HG03571 (cell line): Measurements from ENCODE around the gene TMEM151A.

Experiments used
- ATAC-seq: cut with Tn5 transposase; IDR thresholded peaks from one replicate; pipeline ENCODE4 v1.9.1; 2021; ENCODE audit not compliant: unreplicated experiment

Gene TMEM151A

DNA sequence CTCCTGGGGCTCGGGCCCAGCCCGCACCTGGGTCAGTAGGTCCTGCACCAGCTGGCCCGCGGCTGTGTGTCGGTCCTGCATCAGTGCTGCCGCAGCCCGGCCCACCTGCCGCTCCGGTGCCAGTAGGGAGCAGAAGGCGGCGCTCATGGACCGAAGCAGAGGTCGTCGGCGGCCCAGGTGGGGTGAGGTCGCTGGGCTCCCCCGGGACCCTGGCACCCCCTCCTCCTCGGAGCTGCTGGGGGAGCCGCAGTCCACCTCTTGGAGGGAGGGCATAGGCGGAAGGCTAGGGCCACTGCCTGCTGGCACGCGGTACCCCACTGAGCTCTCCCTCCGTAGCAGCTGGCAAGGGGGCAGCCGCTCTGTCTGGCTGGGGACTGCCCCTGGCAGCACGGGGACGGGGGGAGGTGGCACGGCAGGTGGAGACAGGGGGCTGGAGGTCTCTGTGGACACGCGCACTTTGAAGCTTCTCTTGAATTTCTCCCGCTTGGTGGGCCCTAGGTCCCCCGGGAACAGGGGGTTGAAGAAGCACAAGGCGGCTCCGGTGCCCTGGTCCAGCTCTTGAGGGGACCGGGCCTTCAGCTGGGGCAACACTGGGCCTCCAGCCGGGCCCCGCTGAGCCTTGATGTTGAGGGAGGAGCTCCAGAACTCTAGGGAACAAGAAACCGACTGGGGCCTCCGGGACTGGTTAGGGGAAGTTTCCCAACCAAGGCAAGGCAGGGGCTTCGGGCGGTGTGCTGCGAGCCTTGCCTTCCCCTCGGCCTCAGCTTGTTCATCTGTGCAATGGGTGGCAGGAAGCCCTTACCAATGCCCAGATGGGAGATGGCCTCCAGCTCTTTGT, 43.1 kb downstream of the TMEM151A start:
- no peak for ATAC-seq

DNA sequence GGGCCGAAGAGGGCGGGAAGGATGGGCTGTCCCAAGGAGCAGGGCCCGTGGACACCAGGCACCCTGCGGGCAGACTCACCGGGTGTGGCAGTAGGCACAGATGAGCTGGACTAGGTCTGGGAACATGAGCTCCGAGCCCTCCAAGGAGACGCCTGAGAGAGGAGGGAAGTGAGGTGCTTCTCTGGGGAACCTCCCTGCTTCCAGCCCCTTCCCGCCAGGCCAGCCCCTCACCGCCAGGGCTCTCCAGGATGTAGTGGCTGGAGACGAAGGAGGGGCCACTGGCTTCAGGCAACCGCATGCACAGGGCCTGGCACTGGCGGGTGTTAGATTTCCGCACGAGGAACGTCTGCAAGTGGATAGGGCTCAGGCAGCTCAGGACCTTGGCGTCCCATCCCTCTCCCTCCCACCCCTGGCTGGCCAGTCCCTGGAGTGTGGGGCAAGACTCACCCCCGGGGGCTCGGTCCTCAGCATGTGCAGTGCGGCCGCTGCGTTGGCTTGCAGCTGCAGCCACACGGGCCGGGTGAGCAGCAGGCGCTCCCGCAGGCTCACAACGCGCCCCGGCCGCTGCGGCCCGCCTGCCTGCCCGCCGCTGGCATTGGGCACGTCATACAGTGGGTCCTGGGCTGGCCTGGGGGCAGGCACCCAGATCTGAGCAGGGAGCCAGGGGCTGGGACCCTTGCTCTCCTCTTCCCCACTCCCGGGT, 44.0 kb downstream of the TMEM151A start:
- ATAC-seq, result no peak

DNA sequence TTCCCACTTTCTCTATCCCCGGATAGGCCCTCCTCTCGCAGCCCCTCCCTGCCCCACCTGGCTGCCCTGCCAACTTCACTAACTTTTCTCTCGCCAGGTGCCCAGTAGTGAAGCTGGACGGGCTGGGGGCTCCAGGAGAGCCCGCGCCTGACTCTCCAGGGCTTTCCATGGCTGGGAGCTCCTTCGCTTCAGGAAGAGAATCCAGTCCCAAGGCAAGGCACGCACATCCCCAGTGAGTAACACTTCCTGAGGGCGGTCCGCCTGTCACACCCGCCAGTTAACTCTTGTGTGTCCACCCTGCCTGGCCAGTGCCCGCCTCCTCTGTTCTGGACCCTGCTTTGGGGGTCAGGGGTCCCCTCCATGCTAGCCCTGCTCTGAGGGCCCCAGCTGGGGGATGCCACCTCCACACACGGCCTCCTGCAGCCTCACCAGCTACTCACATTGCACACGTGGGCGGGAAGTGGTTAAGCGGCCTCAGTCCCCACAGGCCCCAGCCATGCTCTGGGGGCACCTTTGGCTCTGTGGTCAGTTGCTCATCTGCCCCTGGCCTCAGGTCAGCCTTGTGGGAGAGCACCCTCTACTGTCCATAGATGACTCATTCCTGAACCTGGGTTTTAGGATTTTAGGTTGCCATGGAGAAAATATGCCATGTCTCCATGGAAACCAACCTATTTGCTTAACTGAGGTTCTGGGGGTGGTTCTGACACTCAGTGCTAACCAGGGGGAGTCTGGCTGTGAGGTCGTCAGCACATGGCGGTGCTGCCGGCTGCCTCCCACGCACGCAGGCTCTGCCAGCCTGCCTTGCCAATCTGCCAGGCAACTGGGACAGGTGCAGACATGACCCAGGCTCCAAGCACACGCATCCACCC, 44.8 kb downstream of the TMEM151A start, which contains the start of gene RIN1:
Gene RIN1 (minus strand): TSS at position 201 of the 869 bp plus-strand sequence. CDS start 32 bp downstream, at position 169.
- ATAC-seq, result no peak

DNA sequence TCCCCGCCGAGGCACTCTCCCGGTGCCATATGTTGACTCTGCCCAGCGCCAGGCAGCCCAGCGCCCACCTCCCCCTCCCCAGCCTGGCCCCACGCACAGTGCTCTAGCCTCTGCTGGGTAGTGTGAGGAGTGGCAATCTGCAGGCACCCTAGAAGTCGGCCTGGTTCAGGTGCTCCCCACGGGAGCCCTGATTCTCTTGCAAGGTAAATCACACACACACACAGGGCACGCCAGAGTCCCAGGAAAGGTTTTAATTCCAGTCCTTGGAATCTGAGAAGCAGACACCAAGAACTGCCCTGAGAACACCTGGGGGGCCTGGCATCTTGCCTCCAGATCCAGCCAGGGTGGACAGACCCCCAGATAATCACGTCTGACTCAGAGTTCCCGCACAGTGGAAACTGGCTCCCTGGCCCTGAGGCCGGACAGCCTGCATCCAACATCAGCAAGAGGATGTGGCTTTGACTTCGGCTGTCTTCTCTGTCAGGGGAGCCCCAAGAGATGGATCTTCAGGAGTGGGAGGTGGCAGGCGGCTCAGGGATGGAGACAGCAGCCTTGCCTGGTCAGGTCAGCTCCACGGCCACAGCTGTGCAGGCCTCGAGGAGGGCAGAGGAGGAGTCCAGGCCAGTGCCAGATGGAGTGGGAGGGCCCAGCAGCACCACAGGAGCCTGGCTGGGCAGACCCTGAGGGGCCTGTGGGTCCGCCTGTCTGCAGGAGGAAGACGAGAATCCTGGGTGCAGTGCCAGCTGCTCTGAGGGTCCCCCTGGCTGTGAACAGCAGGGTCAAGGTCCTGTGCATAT, 45.6 kb downstream of the TMEM151A start:
- ATAC-seq, result no peak

DNA sequence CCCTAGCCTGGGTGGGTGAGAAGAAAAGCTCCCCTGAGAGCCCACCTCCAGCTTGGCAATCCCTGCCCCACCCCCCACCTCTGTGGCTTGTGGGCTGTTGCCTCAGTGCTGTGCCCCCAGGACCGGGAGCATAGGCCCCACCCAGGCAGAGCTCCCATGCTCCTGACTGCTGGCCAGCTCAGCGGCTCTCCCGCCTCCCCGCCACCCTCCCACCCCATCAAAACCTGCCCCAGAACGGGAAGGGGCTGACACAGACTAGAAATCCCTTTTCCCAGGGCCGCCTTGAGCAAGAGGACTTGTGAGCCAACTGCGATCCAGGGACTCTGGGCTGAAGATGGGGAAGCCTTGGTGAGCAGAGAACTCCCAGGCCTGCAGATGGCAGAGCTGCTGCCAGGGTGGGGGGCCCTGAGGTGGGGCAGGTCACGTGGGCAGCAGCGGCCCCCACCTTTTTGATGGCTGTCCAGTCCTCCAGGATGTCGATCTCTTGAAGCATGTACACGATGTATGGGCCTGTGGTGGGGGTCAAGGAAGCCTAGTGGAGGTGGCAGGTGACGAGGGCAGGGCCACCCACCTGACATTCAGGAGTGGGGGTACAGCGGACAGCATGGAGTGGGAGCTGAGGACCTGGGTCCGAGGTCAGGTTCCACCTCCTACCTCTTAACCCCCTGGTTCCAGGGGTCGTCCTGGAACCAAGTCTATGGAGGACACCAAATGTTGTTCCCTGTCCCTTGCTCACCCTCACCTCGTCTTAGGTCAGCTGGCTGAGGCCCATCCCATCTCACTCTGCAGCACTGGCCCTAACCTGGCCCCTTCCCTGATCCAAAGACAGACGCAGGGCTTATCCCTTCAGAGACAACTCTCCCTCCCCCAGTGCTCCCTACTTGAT, 46.8 kb downstream of the TMEM151A start:
- ATAC-seq, result no peak

DNA sequence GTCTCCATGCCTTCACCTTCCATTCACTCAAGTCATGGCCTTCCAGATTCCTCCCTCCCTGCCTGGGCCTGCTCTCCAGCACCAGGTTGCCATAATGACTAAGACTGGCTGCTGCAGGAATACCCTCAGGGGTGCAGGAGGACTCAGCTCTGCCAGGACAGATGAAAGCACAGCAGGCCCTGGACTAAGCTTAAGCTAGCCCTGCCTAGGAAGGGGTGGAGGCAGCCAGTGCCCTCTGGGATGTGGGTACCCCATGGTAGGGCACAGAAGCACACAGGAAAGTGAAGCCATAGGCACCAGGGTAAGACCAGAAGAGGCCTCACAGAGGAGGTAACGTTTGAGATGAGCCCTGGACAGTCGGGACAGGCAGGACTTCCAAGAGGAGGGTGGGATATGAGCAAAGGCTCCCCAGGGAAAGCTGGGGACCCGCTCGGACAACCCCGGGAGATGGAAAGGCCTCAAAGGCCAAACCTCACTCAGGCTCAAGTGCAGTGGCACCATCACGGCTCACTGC, 47.5 kb downstream of the TMEM151A start:
- no peak for ATAC-seq

DNA sequence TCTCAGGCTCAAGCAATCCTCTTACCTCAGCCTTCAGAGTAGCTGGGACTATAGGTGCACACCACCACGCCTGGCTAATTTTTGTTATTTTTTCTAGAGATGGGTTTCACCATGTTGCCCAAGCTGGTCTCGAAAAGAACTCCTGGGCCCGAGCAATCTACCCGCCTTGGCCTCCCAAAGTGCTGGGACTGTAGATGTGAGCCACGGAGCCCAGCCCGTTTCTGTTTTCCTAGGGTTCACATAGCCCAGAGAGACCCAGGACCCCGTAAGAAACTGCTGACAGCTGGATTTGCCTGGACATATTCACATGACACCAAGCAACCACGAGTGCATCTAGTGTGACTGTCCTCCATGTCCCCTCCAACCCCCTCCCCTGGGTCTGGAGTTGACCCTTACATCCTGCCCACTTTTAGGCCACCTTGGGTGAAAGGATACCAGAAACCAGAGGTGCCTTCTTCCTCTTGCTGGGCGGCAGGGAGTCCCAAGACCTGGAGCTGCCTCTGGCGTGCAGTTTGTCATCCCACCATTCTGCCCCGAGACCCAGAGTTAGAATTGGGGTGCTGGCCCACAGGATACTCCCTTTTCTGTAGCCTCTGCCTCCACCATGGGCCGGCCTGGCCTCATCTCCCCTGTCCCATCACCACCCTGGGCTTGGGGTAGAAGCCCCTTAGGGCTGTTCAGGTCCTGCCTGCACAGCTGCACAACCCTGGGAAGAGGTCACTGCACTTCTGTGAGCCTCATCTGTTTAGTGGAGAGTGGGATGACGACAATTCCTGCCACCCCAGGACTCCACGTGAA, 48.2 kb downstream of the TMEM151A start:
- ATAC-seq, result no peak

DNA sequence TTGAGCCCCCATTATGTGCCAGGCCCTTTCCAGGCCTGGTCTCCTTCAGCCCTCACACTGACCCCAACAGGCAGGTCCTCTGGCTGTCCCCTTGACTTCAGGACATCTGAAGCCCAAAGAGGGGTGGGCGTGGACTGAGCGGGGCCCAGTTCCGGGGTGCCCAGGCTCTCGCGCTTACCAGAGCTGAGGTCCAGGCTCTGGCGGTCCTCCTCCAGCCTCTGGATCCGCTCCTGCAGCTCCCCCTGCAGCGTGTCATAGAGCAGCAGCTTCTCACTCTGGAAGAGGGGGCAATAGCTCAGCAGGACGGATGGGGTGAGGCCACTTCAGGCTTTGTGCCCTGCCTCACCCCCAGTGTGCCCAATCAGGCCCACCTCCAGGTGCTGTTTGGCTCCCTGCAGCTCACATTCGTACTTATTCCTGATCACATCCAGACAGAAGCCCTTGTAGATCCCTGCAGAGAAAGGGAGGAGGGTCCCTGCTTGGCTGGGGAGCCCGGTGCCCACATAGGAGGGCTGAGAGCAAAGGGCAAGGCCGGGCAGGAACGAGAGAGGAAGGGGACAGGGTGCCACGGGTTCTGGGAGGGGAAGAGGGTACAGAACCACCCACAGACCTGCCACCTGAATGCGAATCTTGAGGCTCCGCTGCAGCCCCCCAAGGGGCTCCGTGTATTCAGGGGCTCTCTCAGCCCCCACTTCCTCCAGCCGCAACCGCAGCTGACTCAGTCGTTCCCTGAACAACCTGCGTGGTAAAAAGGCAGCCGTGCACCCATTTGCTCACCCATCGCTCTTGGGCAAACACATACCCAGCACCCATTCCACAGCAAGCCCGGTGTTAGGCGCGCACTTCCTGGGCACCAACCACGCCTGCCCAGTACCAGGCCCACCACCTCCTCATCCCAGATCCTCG, 49.2 kb downstream of the TMEM151A start:
- no peak for ATAC-seq

DNA sequence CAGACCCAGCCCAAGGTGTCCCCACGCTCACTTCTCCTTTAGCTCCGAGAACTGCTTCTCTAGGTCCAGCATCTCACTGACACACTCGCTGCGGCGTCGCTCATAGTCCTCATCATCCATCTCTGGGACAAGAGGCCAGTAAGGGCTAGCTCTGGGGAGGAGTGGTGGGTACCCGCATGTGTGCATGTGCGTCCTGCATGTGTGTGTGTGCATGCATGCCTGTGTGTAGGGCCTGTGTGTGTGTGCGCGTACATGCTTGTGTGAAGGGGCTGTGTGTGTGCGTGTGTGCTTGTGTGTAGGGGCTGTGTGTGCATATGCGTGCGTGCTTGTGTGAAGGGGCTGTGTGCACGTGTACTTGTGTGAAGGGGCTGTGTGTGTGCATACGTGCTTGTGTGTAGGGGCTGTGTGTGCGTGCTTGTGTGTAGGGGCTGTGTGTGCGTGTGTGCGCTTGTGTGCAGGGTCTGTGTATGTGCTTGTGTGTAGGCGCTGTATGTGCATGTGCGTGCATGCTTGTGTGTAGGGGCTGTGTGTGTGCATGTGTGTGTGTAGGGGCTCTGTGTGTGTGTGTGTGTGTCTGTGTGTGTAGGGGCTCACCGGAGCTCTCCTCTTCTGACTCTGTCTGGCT, 49.9 kb downstream of the TMEM151A start:
- no peak for ATAC-seq

DNA sequence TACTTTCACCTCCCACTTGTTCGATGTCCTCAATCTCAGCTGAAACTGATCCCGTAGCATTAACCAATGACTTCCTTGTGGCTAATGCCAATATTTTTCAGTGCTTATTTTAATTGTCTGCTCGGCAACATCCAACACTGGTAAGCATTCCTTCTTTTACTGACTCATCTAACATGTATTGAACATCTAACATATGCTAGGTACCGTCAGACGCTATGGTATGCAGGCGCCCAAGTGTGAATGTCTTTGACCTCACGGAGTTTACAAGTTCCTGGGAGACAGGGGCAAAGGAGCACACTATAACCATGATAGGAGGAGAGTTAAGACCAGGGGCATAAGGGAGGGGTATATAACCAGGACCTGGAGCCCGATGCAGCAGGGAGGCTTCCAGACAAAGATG, 51.5 kb downstream of the TMEM151A start:
- ATAC-seq, result no peak

DNA sequence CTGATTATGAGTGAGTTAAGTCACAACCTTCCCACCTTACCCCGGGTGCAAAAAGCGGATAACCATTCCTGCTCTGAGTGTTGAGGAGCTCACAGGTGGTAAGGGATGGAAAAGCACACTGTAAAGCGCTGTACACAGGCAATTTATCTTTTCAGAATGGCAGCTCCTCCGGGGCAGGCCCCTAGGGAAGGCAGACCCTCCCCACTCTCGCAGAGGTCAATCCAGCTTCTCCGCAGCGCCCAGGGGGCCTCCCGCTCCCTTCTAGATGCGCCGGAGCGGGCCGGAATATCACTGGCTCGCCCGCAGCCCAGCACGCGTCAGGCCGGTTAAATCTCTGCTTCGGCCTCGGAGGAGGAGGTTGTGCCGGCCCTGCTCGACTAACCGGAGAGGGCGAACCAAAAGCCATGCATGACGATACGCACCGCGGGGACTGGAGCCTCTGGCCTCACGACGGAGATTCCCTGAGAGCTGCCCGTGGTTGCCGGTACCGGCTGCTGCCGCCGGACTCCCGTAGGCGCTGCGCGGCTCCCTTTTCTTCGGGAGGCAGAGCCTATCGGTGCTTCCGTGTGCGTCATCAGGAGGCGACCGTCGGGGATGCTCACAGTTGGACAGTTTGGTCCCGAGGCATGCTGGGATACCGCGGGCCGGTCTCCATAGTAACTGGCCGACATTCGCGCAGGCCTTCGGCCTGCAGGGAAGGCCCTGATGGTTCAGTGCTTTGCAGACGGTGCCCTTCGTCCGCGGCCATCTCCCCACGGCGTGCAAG, 53.0 kb downstream of the TMEM151A start, which contains the start of gene BRMS1:
Gene BRMS1 (minus strand): TSS at position 555 of the 766 bp plus-strand sequence. CDS start 2,870 bp downstream, outside the sequence.
- ATAC-seq, result peak; percentile 62

DNA sequence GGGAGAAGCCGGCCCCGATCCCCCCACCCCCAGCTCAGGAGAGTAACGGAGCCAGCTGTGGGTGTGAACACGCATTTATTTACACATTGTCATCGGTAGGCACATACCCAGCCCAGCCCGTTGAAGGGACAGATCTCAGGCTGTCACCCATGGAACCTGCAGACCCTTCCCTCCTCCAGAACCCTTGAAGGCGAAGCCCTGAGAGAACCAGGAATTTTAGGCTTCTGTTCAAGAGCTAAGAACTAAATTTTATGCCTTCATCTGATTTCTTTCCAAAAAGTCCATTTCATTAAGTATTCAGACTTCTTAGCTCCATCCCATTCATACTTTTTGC, 53.6 kb downstream of the TMEM151A start:
- ATAC-seq, result no peak
